RWPE1 (cell line): Measurements from ENCODE around the gene OBP2B.

ENCODE experiments used
- CTCF ChIA-PET: fragments of 350-600 bp; sonication (Branson Sonifier 250); formaldehyde crosslinking; extraction: SDS; loops from one replicate; lab custom pipeline; 2021; lab: Yijun Ruan, JAX
- POLR2A ChIA-PET: fragments of 400-600 bp; formaldehyde crosslinking; extraction: SDS; loops from one replicate; lab custom pipeline; 2020; ENCODE audit warnings: antibody characterized with exemption; ENCODE audit not compliant: low non-redundant PET; lab: Yijun Ruan, JAX
- DNase-seq: peaks from one replicate; pipeline ENCODE4 v3.0.0; 2012; ENCODE audit warnings: low spot score
- H3K27ac ChIP-seq: fragments of 450-650 bp; 2 replicates; pipeline ENCODE4 v1.5.1; 2017
- TF ChIP-seq, protein P1 (sequence below): fragments of 450-650 bp; conservative IDR thresholded peaks from 2 replicates; pipeline ENCODE4 v1.5.1; 2017; ENCODE audit warnings: low read depth, mild to moderate bottlenecking

OBP2B gene

DNA sequence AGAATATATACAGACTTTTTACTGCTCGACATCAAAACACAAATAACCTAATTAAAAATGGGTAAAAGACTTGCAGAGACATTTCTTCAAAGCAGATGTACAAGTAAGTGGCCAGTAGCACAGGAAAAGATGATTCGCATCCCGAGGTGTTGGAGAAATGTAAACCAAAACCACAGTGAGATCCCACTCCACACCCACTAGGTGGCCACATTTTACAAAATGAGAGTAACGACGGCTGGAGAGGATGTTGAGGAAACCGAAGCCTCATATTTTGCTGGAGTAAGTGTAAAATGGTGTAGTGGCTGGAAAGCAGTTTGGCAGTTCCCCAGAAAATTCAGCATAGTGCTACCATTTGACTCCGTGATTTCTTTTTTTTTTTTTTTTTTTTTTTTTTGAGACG is 24.1 kb downstream of the OBP2B start:
- peak; percentile 93 for DNase-seq
- CTCF ChIA-PET = interaction anchor here (0.6 to 3.9 kb wide), 10 partner anchors 14 to 749 kb away, joined by 3 to 45 read pairs (median 6); no protein-coding TSS in a partner anchor
- no peak overlapping the region for H3K27ac ChIP-seq
- TF ChIP-seq, protein P1, sequence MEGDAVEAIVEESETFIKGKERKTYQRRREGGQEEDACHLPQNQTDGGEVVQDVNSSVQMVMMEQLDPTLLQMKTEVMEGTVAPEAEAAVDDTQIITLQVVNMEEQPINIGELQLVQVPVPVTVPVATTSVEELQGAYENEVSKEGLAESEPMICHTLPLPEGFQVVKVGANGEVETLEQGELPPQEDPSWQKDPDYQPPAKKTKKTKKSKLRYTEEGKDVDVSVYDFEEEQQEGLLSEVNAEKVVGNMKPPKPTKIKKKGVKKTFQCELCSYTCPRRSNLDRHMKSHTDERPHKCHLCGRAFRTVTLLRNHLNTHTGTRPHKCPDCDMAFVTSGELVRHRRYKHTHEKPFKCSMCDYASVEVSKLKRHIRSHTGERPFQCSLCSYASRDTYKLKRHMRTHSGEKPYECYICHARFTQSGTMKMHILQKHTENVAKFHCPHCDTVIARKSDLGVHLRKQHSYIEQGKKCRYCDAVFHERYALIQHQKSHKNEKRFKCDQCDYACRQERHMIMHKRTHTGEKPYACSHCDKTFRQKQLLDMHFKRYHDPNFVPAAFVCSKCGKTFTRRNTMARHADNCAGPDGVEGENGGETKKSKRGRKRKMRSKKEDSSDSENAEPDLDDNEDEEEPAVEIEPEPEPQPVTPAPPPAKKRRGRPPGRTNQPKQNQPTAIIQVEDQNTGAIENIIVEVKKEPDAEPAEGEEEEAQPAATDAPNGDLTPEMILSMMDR = peak; percentile 85
- POLR2A ChIA-PET = interaction anchor here (0.6 kb wide), 1 partner anchor 90 kb away, joined by 7 read pairs; no protein-coding TSS in a partner anchor

DNA sequence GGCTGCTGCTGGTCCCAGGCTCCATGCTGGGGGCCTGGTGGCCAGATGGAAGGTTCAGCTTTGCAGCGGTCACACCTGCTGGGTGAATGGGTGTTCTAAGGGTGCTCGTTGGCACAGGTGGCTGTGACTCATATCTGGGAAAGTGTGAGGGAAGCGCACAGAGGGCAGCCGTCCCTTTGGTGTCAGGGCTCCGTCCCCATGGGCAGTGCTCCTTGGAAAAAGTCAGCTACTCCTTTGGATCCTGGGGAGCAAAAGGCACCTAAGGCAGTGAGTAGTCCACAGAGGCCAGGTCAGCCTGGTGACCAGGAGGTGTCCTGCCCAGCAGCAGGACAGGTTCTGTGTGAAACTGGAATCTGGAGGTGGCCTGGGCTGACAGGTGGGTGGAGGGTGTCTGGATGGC is 26.9 kb downstream of the OBP2B start:
- CTCF ChIA-PET = interaction anchor here (0.6 kb wide), 1 partner anchor 146 kb away, joined by 5 read pairs; no protein-coding TSS in a partner anchor
- TF ChIP-seq, protein P1 = no peak
- H3K27ac ChIP-seq = no peak overlapping the region
- DNase-seq = no peak
- POLR2A ChIA-PET = no interaction called here

DNA sequence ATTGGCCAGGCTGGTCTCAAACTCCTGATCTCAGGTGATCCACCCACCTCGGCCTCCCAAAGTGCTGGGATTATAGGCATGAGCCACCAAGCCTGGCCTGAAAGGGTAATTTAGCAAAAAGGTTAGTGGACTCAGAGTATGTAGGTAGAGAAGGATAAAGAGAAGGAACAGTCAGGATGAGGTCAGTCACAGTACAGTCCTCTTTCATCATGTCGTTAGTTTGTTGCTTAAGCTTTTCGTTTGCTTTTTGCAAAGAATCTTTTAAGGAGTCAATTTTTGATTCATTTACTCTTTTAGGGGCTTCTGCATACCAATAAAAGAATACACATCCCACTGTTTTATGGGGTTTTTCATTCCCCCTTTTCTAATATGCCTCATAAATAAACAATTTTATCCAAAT is 27.5 kb downstream of the OBP2B start:
- TF ChIP-seq, protein P1 = no peak
- no peak for DNase-seq
- ChIA-PET CTCF (interaction anchor here (0.6 to 1.6 kb wide), 7 partner anchors 11 to 733 kb away, joined by 3 to 10 read pairs (median 4); partner anchors contain the start of gene GBGT1), POLR2A (no interaction called here)
- H3K27ac ChIP-seq = no peak overlapping the region

DNA sequence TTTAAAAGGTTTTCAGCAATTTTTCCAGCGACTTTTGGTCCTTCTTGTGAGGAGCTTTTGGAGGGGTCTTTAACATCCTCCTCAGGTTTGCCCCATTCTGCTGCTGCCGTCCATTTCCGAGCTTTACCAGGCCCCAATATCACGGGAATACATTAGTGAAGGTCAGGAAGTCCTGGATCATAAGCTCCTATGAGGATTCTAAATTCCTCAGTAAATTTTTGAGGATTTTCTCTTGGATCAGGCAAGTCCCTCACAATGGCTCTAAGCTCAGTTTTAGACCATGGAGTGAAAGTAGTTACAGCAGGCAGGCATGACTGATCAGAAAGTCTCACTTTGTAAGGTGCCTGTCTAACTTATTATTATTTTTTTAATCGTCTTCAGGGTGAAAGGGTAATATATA is 28.1 kb downstream of the OBP2B start:
- TF ChIP-seq, protein P1 = no peak
- ChIA-PET POLR2A (no interaction called here), CTCF (interaction anchor here (0.6 to 1.6 kb wide), 14 partner anchors 11 to 734 kb away, joined by 3 to 10 read pairs (median 4); partner anchors contain the start of gene GBGT1)
- no peak for DNase-seq
- no peak overlapping the region for H3K27ac ChIP-seq

DNA sequence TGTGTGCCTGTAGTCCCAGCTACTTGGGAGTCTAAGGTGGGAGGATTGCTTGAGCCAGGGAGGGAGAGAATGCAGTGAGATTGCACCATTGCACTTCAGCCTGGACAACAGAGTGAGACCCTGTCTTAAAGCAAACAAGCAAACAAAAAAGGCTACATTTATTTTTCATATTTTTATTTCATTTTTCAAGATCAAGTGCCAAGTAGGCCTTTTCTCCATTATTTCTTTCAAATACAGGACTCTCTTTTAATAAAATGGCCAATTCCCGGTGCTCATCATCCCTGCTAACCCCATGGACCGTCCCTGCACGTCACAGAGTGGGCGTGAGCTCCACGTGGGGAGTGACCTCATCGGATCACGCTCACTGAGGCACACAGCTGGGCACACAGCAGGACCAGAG is 36.0 kb downstream of the OBP2B start:
- CTCF ChIA-PET = interaction anchor here (0.6 to 1.1 kb wide), 3 partner anchors 13 to 314 kb away, joined by 4 read pairs; no protein-coding TSS in a partner anchor
- no peak overlapping the region for H3K27ac ChIP-seq
- POLR2A ChIA-PET = no interaction called here
- TF ChIP-seq, protein P1 = no peak
- DNase-seq = no peak

DNA sequence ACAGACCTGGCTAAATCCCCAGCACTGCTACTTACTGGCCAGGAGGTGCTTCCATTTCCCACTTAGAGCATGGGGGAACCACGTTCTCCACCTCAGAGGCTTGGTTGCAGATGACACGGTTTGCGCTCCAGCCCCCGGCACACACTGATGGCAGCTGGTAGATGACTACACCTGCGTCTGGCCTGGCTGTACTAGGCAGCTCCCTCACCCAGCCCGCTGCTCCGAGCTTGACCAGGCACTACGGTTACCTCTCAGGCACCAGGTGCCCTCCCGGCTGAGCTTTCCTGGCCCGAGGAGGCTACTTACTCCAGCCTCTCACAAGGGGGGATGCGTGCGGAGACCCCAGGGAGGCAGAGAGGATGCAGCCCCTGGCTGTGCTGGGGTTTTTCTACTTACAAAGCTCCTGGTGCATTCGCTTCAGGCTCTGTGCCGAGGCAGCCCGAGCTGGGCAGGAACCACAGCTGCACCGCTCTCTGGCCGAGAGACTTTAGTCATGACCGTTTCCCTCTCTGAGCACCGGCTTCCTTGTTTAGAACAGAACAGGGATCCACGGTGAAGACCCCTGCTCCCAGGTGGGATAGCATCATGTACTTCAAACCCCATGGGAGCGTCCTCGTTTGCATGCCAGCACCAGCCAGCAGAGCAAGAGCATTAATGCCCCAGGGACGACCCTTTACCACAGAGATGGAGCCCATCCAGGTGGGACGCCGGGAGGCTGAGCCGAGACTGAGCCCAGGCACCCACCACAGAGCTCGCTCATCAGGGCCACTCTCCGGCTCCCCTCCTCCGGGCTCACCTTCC is 37.7 kb downstream of the OBP2B start:
- TF ChIP-seq, protein P1 = no peak
- no peak overlapping the region for H3K27ac ChIP-seq
- ChIA-PET POLR2A (interaction anchor here (1.1 kb wide), 1 partner anchor 141 kb away, joined by 3 read pairs; the partner anchor contains the start of gene GTF3C5), CTCF (interaction anchor here (0.6 to 2.1 kb wide), 3 partner anchors 9 to 148 kb away, joined by 3 to 6 read pairs (median 3); no protein-coding TSS in a partner anchor)
- DNase-seq = no peak
